HCT116 (cell line): Measurements from ENCODE around the gene CENPP. TPM values are rescaled to one million over a fixed set of nuclear protein-coding genes. Genes with fewer than 3 reads are reported as not detected.

Experiments used
- ATAC-seq: fragments of 200-7000 bp; cut with Tn5 transposase; 2 replicates; pipeline ENCODE4 v1.9.1; 2020; ENCODE audit warnings: mild to moderate bottlenecking, moderate library complexity
- BruUV-seq: library from RNA; stranded (reverse); fragments of 400-500 nt; replicated peaks from 2 replicates; lab custom pipeline; 2021; lab: Mats Ljungman, UMichigan
- CTCF ChIA-PET: fragments of 300-600 bp; sonication (Branson Sonifier 250); formaldehyde crosslinking; loops from one replicate; lab custom pipeline; 2021; ENCODE audit warnings: antibody characterized with exemption; lab: Charles Lee
- POLR2A ChIA-PET: fragments of 300-600, 350-600 bp; sonication (Branson Sonifier 250); formaldehyde crosslinking; loops from one replicate; lab custom pipeline; 2021; ENCODE audit warnings: antibody characterized with exemption; lab: Charles Lee
- RAD21 ChIA-PET, 2 experiments: fragments of 300-600 bp; sonication (Branson Sonifier 250); formaldehyde crosslinking; loops; one replicate each; lab custom pipeline; 2023; ENCODE audit warnings: low total read pairs in 2 of 2; ENCODE audit not compliant: uncharacterized antibody in 2 of 2, unreplicated experiment in 2 of 2, low non-redundant PET in 1 of 2; lab: Charles Lee
- DNase-seq: peaks from one replicate; pipeline ENCODE4 v3.0.0-alpha.2; 2010; ENCODE audit warnings: low read depth, low spot score
- H2AFZ ChIP-seq: fragments of 200-600 bp; shearing (Covaris generic), sonication (generic); 2 replicates; pipeline ENCODE4 v1.6.1; 2017; ENCODE audit warnings: low read depth, mixed run types, mixed read lengths, antibody characterized with exemption, low read length; ENCODE audit not compliant: poor library complexity, severe bottlenecking
- H3K27ac ChIP-seq: 2 replicates; pipeline ENCODE4 v1.5.1; 2012; ENCODE audit warnings: low read depth, low read length
- H3K27me3 ChIP-seq: fragments of 200-600 bp; sonication (generic); 2 replicates; pipeline ENCODE4 v1.6.1; 2016; ENCODE audit warnings: mixed run types, low read length, mixed read lengths; ENCODE audit not compliant: insufficient read depth
- H3K36me3 ChIP-seq, 2 experiments: fragments of 200-500 bp in 1 of 2; fragments of 200-600 bp in 1 of 2; sonication (Bioruptor generic) in 1 of 2; sonication (generic) in 1 of 2; 2 replicates each; pipeline versions ENCODE4 v1.5.1 to v1.6.1; 2014 to 2016; ENCODE audit warnings: low read length in 2 of 2, inconsistent platforms in 1 of 2, mixed read lengths in 1 of 2, mixed run types in 1 of 2; ENCODE audit not compliant: insufficient read depth in 2 of 2, control insufficient read depth in 1 of 2
- H3K4me1 ChIP-seq, 2 experiments: fragments of 200-600 bp in 1 of 2; sonication (generic) in 1 of 2; 2 replicates each; pipeline versions ENCODE4 v1.5.1 to v1.6.1; 2012 to 2017; ENCODE audit warnings: low read length in 2 of 2, inconsistent platforms in 1 of 2, mild to moderate bottlenecking in 1 of 2, mixed read lengths in 1 of 2, mixed run types in 1 of 2, moderate library complexity in 1 of 2; ENCODE audit not compliant: insufficient read depth in 2 of 2, control insufficient read depth in 1 of 2
- H3K4me2 ChIP-seq: fragments of 200-600 bp; sonication (generic); 2 replicates; pipeline ENCODE4 v1.6.1; 2017; ENCODE audit warnings: mixed run types, low read length, mixed read lengths
- H3K4me3 ChIP-seq, 2 experiments: fragments of 200-600 bp in 1 of 2; sonication (generic) in 1 of 2; replicated peaks in 1 of 2; 2 replicates each; pipeline ENCODE4 v1.5.1; 2011 to 2016; ENCODE audit warnings: low read length in 2 of 2, control low read depth in 1 of 2, low read depth in 1 of 2, mild to moderate bottlenecking in 1 of 2, mixed read lengths in 1 of 2, mixed run types in 1 of 2
- H3K79me2 ChIP-seq: fragments of 200-600 bp; sonication (generic); 2 replicates; pipeline ENCODE4 v1.6.1; 2017; ENCODE audit warnings: mild to moderate bottlenecking, mixed run types, low read length, moderate library complexity, mixed read lengths; ENCODE audit not compliant: insufficient read depth
- H3K9ac ChIP-seq: fragments of 200-600 bp; sonication (generic); 2 replicates; pipeline ENCODE4 v1.6.1; 2016; ENCODE audit warnings: low read length, mixed read lengths
- H3K9me2 ChIP-seq: fragments of 200-600 bp; sonication (generic), shearing (Covaris generic); 2 replicates; pipeline ENCODE4 v1.6.1; 2017; ENCODE audit warnings: mixed run types, mild to moderate bottlenecking, moderate library complexity; ENCODE audit not compliant: insufficient read depth
- H3K9me3 ChIP-seq, 2 experiments: fragments of 200-500 bp in 1 of 2; fragments of 200-600 bp in 1 of 2; sonication (Bioruptor generic) in 1 of 2; sonication (generic) in 1 of 2; 2 replicates each; pipeline ENCODE4 v1.6.1; 2014 to 2017; ENCODE audit warnings: low read length in 2 of 2, mixed read lengths in 2 of 2, inconsistent platforms in 1 of 2, low read depth in 1 of 2, mild to moderate bottlenecking in 1 of 2, mixed run types in 1 of 2, moderate library complexity in 1 of 2; ENCODE audit not compliant: control insufficient read depth in 1 of 2, insufficient read depth in 1 of 2
- H4K20me1 ChIP-seq: fragments of 200-600 bp; sonication (generic), shearing (Covaris generic); 2 replicates; pipeline ENCODE4 v1.6.1; 2017; ENCODE audit warnings: mixed run types, mild to moderate bottlenecking, moderate library complexity; ENCODE audit not compliant: insufficient read depth
- ATF3 ChIP-seq: IDR thresholded peaks from 2 replicates; pipeline ENCODE4 v1.6.1; 2012
- EGR1 ChIP-seq: IDR thresholded peaks from 2 replicates; pipeline ENCODE4 v1.6.1; 2012; ENCODE audit warnings: low read depth
- ELF1 ChIP-seq: IDR thresholded peaks from 2 replicates; pipeline ENCODE4 v1.6.1; 2012; ENCODE audit warnings: low read depth, borderline replicate concordance
- EZH2 ChIP-seq: fragments of 200-600 bp; sonication (generic); IDR thresholded peaks from 2 replicates; pipeline ENCODE4 v1.6.1; 2017; ENCODE audit warnings: antibody characterized with exemption, mixed run types
- EZH2phosphoT487 ChIP-seq: fragments of 200-600 bp; IDR thresholded peaks from 2 replicates; pipeline ENCODE4 v1.6.1; 2018; ENCODE audit warnings: antibody characterized with exemption, borderline replicate concordance
- FOSL1 ChIP-seq: IDR thresholded peaks from 2 replicates; pipeline ENCODE4 v1.6.1; 2012; ENCODE audit warnings: low read depth
- JUND ChIP-seq: IDR thresholded peaks from 2 replicates; pipeline ENCODE4 v1.6.1; 2012
- RAD21 ChIP-seq: IDR thresholded peaks from 2 replicates; pipeline ENCODE4 v1.6.1; 2012; ENCODE audit warnings: low read depth, mild to moderate bottlenecking
- SIN3A ChIP-seq: IDR thresholded peaks from 2 replicates; pipeline ENCODE4 v1.6.1; 2012; ENCODE audit warnings: low read depth
- SP1 ChIP-seq: IDR thresholded peaks from 2 replicates; pipeline ENCODE4 v1.6.1; 2012; ENCODE audit warnings: low read depth
- SRF ChIP-seq: IDR thresholded peaks from 2 replicates; pipeline ENCODE4 v1.6.1; 2012; ENCODE audit warnings: low read depth
- TCF7L2 ChIP-seq: IDR thresholded peaks from 2 replicates; pipeline ENCODE4 v1.7.0; 2011; ENCODE audit warnings: borderline replicate concordance, inconsistent platforms; ENCODE audit not compliant: insufficient read depth, insufficient read length; ENCODE audit errors: extremely low read depth
- ZBTB33 ChIP-seq: IDR thresholded peaks from 2 replicates; pipeline ENCODE4 v1.6.1; 2011; ENCODE audit warnings: mild to moderate bottlenecking, low read length, moderate library complexity; ENCODE audit not compliant: insufficient replicate concordance; ENCODE audit errors: extremely low read depth
- ZFX ChIP-seq: fragments of 450-650 bp; IDR thresholded peaks from 2 replicates; pipeline ENCODE4 v1.6.1; 2017
- ZNF274 ChIP-seq: fragments of 200-500 bp; sonication (Bioruptor generic); IDR thresholded peaks from 2 replicates; pipeline ENCODE4 v1.6.1; 2014; ENCODE audit warnings: mild to moderate bottlenecking, low read depth, low read length, inconsistent platforms
- intact Hi-C: fragments of 100-400 bp; cut with micrococcal nuclease; formaldehyde crosslinking; loops from 2 replicates; pipeline ENCODE4 v1.10.0; 2022
- total RNA-seq: library from RNA; stranded (reverse); gene quantifications from one replicate; pipeline ENCODE4 v1.2.1, GENCODE V29; 2021; ENCODE audit not compliant: unreplicated experiment
- TF ChIP-seq, protein P1 (sequence below), 3 experiments: fragments of 200-600 bp in 1 of 3; sonication (generic) in 1 of 3; IDR thresholded peaks in 2 of 3; conservative IDR thresholded peaks in 1 of 3; 2 replicates each; pipeline ENCODE4 v1.5.1; 2012 to 2017; ENCODE audit warnings: low read depth in 2 of 3, low read length in 2 of 3, antibody characterized with exemption in 1 of 3, borderline replicate concordance in 1 of 3, control low read depth in 1 of 3, mild to moderate bottlenecking in 1 of 3, mixed read lengths in 1 of 3, mixed run types in 1 of 3, moderate library complexity in 1 of 3; ENCODE audit not compliant: insufficient read depth in 1 of 3
- TF ChIP-seq, protein P2 (sequence below): IDR thresholded peaks from 2 replicates; pipeline ENCODE4 v1.6.1; 2012

The CENPP gene
- total RNA-seq, 1 experiment from 2014 or later: 7.0 TPM

DNA sequence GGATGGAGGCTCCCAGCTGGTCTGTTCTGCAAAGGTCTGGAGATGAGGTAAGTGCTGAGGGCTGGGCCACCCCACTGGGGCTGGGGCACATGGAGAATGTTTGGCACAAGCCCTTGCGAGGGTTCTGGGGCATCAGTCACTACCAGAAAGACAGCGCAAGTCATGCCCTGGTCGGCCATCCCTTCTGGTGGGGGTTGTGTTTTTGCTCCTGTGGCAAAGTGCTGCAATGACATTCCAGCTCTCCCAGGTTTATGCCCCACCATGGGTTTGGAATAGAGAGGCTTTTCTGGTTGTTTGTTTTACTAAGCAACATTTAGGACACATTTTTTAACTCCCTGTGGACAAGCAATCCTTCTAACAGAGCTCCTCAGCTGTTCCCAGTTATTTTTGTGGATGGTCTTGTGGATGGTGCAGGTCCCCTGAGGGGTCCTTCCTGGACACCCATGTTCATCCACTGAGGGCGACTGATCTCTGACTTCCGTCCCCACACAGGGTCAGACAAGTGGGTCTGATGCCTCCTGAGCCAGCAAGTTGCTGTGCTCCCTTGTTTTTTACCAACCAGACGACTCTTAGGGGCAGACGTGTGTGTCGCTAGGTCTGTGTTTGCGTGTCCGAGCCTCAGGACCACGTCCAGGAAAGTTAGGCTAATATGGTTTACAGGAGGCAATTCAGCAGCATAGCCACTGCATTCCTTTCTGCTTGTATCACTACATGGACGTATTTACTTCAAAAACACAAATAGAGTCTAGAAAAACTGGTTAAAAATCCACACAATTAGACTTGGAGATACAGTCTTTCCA lies 274.9 kb downstream of the CENPP start:
- ATAC-seq (no peak), DNase-seq (no peak)
- POLR2A ChIA-PET: no interaction called here
- Histone ChIP-seq H3K27me3 (no peaks in the 10 kb centered on the region), H3K9me2 (no peaks in the 10 kb centered on the region), H3K4me1 (no peaks in the 10 kb centered on the region), H3K79me2 (no peaks in the 10 kb centered on the region), H3K4me3 (no peak overlapping the region), H3K27ac (no peak overlapping the region), H3K4me2 (no peak overlapping the region), H2AFZ (no peak overlapping the region), H4K20me1 (no peaks in the 10 kb centered on the region), H3K9me3 (no peaks in the 10 kb centered on the region), H3K9ac (no peak overlapping the region), H3K36me3 (no peaks in the 10 kb centered on the region)
- TF ChIP-seq ZFX: no peak
- TF ChIP-seq SP1: no peak
- no peak for TF ChIP-seq EGR1
- TF ChIP-seq ATF3: no peak
- TF ChIP-seq, protein P1, sequence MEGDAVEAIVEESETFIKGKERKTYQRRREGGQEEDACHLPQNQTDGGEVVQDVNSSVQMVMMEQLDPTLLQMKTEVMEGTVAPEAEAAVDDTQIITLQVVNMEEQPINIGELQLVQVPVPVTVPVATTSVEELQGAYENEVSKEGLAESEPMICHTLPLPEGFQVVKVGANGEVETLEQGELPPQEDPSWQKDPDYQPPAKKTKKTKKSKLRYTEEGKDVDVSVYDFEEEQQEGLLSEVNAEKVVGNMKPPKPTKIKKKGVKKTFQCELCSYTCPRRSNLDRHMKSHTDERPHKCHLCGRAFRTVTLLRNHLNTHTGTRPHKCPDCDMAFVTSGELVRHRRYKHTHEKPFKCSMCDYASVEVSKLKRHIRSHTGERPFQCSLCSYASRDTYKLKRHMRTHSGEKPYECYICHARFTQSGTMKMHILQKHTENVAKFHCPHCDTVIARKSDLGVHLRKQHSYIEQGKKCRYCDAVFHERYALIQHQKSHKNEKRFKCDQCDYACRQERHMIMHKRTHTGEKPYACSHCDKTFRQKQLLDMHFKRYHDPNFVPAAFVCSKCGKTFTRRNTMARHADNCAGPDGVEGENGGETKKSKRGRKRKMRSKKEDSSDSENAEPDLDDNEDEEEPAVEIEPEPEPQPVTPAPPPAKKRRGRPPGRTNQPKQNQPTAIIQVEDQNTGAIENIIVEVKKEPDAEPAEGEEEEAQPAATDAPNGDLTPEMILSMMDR (IDR thresholded peaks at IDR 0.05 in 2 of 3, conservative IDR thresholded peaks at IDR 0.05 in 1 of 3; ENCODE audit: borderline replicate concordance in 1 of 3, insufficient read depth in 1 of 3, low read depth in 2 of 3, low read length in 2 of 3): no peak
- TF ChIP-seq EZH2phosphoT487: no peak
- TF ChIP-seq ZNF274: no peak
- no peak for TF ChIP-seq JUND
- TF ChIP-seq EZH2: no peak
- TF ChIP-seq, protein P2, sequence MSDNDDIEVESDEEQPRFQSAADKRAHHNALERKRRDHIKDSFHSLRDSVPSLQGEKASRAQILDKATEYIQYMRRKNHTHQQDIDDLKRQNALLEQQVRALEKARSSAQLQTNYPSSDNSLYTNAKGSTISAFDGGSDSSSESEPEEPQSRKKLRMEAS: no peak
- no peak for TF ChIP-seq TCF7L2
- TF ChIP-seq SIN3A: no peak
- TF ChIP-seq ELF1: no peak
- no peak for TF ChIP-seq SRF
- no peak for TF ChIP-seq FOSL1
- TF ChIP-seq ZBTB33: no peak
- no peak for TF ChIP-seq RAD21
- intact Hi-C loops: no loop called here
- no TSS peak for BruUV-seq
- CTCF ChIA-PET: no interaction called here
- RAD21 ChIA-PET: interaction anchor here in 1 of 2 experiments (0.6 kb wide), 1 partner anchor 190 kb away, joined by 3 read pairs; no protein-coding TSS in a partner anchor
